GM19372 (cell line): ENCODE measurements around the gene PIP4K2C.
"Not testable (repeated sequence)": the region's sequence is repeated elsewhere in the genome, so short reads cannot be mapped to it uniquely, and the experiment has no call there.

Source experiments
- ATAC-seq: cut with Tn5 transposase; IDR thresholded peaks from one replicate; pipeline ENCODE4 v1.9.1; 2021; ENCODE audit warnings: mild to moderate bottlenecking, low read depth, moderate library complexity; ENCODE audit not compliant: unreplicated experiment

PIP4K2C gene

GRCh38 chr12:57583008-57583831, 7.8 kb upstream of the PIP4K2C start:
- ATAC-seq: peak; percentile 98

DNA sequence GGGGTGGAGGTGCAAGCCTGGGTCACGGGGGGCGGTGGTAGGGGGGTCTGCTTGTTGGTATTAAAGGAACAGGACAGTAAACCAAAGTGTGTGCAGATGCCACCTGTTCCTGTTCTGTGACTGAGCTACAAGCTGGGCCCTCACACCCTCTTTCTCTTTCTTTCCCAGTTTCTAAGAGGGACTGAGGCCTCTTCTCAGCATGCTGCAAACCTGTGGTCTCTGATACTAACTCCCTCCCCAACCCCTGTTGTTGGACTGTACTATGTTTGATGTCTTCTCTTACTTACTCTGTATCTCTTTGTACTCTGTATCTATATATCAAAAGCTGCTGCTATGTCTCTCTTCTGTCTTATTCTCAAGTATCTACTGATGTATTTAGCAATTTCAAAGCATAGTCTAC, 6.9 kb upstream of the PIP4K2C start:
- ATAC-seq: no peak

- ATAC-seq: no peak
Observed at GRCh38 chr12:57584690-57585089, 6.3 kb upstream of the PIP4K2C start.

DNA sequence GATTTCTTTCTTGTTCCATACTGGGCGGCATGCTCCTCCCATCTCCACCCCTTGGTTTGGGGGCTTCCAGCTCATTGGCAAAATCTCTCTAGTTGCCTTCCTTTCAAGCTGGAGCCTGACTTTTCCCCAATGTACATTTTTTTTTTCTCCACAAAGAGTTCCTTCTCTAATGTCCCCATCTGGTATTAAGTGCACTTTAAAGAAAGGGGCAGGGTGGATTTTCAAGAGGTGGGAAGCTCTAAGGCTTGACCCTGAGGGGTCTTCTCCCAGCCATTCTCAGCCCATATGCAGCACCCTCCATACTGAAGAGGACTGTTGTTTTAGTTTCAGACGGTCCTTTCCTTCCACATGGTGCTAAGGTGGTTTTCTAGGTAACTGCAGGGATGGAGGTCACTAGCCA, 5.8 kb upstream of the PIP4K2C start:
- no peak for ATAC-seq

GRCh38 chr12:57586128-57586527, 4.9 kb upstream of the PIP4K2C start:
- no peak for ATAC-seq

GRCh38 chr12:57586832-57587429, 4.1 kb upstream of the PIP4K2C start:
- no peak for ATAC-seq

GRCh38 chr12:57588951-57589610, 1.9 kb upstream of the PIP4K2C start:
- ATAC-seq: not testable (repeated sequence)

DNA sequence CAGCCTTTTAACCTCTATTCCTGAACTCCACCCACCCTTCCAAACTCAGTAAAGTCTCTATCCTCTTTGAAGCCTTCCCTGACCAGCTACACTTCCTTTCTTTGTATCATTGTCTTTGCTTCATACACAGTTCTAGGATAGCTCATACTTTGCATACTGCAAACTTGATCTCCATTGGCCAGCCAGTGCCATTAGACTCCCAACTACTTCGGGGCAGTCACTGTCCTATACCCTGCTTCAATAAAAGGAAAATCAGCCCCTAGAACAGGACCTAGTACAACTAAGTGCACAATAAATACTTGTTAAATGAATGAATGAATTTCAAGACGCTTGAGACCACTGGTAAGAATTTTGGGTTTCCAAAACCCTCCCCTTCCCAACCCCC, 521 bp upstream of the PIP4K2C start:
- no peak for ATAC-seq

DNA sequence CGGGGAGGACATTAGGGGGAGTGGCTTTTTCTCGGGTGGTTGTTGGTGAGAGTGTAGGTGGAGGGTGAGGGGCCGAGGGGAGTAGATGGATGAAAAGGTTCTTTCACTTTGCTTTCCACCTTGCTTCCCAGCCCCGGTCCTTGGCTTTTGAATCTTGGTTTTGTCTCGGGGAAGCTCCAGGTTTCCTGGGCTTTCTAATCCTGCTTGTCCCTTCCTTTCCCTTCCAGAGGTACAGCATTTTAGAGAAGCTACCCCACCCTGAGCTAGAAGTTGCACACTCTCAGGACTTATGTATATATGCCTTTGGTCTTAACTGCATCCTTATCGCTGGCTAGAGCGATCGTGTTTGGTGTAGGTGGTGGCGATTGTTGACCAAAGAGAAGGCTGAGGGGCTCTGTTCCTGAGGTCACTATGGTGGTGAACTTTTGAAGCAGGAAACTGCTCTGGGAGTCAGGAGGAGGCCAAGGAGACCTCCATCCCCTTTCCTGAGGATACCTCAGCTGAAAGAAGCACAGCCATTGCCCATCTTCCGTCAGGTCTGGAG, 862 bp downstream of the PIP4K2C start:
- no peak for ATAC-seq

GRCh38 chr12:57592551-57593165, 1.7 kb downstream of the PIP4K2C start:
- ATAC-seq: no peak

DNA sequence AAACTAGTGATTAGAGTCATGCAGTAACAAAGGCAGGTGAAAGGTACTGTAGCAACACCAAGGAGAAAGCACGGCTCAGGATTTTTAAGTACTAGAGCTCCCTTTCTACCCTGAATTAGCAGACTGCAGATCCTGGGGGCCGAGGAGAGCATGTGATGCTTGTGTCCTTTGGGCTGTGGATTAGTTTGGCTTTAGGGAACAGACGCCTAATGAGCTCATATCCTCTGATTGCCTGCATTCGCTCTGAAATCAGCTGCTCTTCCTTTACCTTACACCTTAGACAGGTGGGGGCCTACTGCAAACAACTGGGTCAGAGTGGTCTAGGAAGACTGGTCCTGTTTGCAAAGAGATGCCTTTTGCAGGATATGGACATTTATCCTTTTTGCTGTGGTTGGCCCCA, 2.2 kb downstream of the PIP4K2C start:
- no peak for ATAC-seq

- ATAC-seq: no peak
Observed at GRCh38 chr12:57600395-57600794, 9.4 kb downstream of the PIP4K2C start.

GRCh38 chr12:57602544-57602943, 11.6 kb downstream of the PIP4K2C start:
- ATAC-seq: no peak

- ATAC-seq: no peak
Observed at GRCh38 chr12:57603324-57603723, 12.3 kb downstream of the PIP4K2C start.

GRCh38 chr12:57603815-57604453, 12.9 kb downstream of the PIP4K2C start:
- ATAC-seq: no peak

DNA sequence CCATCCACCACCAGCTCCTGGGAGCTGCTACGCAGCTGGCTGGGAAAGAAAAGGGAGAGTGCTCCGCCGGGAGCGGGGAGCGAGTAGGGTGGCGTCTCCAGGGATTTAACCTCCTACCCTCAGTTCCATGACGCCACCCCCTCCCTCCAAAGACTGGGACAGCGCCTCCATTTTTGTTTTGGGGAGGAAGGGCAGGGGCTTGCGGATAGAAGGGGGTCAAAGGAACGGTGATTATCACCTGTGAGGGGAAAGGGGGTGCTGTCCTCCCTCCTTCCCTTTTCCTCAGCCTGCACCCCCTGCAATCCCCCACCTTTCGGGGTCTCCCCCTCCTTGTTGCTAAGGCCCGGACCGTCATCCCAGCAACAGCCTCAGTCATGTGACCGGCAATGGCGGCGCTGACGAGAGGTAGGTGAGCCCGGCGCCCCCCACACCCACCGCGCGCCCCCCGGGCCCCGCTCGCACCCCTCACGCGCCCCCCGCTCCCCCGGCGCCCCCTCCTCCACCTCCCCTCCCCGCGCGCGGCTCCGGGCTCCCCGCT, 13.5 kb downstream of the PIP4K2C start, which contains the start of gene DTX3:
Gene DTX3 (plus strand): TSS at position 371 of the 538 bp plus-strand sequence. CDS start 1,694 bp downstream, outside the sequence.
- ATAC-seq: peak; percentile 66

DNA sequence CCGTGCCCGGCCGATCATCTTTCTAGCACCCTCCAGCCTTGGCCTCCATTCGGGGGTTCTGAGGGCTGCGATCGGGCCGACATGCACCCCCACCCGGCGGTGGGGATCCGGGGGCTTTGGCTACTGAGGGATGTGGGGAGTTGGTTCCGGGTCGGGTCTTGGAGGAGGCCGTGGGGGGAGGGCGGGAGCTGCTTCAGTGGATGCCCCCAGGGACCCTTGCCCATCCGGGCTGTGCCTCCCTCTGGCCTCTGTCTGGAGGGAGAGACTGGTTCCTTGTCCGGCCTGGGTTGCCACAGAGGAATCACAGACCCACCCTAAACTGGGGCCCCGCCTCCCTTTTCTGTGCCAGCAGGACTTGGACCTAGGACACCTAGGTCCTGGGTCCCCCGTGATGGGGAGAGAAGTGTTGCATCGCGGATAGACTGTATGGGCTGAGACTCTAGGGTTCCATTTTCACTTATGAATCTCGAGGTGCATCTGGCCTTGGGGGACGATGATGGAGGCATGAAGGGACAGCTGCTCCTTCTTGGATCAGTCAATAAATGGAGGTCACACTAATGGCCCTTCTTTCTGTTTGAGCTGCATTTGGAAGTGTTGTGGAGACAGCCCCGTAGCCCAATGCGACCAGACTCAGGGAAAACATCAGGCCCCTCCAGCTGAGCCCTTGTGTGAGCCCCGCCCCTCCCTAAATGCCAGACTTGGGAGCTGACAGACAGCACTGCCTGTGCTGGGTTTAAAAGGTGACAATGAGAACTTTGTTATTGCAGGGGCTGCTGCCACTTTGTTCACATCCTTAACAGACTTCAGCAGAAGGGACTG, 14.2 kb downstream of the PIP4K2C start:
- no peak for ATAC-seq

- ATAC-seq: no peak
Observed at GRCh38 chr12:57605811-57606311, 14.9 kb downstream of the PIP4K2C start.

DNA sequence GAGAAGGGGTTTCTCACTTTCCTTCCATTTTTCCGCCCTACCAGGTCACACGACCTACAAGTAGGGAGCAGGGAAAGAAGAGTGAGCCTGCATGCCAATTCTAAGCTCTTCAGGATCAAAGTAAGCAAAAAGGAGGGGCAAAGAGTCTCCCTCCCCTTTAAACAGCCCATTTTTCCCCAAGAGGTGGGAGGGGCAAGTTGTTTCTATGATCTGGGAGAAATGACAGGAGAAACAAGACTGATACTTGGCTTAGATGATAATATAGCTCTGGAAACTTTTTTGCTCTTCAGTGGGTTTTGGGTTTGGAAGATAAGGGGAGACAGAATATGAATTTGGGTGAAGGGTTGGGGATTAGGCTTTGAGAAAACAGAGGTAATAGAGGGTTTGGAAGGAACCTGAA, 15.4 kb downstream of the PIP4K2C start:
- ATAC-seq: no peak
